NT2/D1 (cell line): ENCODE data around the gene HNRNPM.

Experiments
- SUZ12 ChIP-seq: IDR thresholded peaks from 2 replicates; pipeline ENCODE4 v1.6.1; 2011; ENCODE audit not compliant: insufficient read length, insufficient read depth; ENCODE audit errors: extremely low read depth
- YY1 ChIP-seq: IDR thresholded peaks from 2 replicates; pipeline ENCODE4 v1.6.1; 2011; ENCODE audit not compliant: insufficient read length, insufficient read depth
- ZNF274 ChIP-seq: IDR thresholded peaks from 2 replicates; pipeline ENCODE4 v1.6.1; 2011; ENCODE audit warnings: mild to moderate bottlenecking, low read depth, low read length

GRCh38 chr19:8490395-8490760 is 45.6 kb downstream of the HNRNPM start:
- no peak for TF ChIP-seq SUZ12
- no peak for TF ChIP-seq YY1
- TF ChIP-seq ZNF274 = no peak
